Renal cortex interstitium (tissue), 15 donors: ENCODE results near the gene UBN2. TPM values are rescaled to one million over a fixed set of nuclear protein-coding genes. Genes with fewer than 3 reads are reported as not detected.
A peak's percentile ranks its signal among the peaks of the same experiment; 100 is the strongest.
"Not testable (repeated sequence)": the region's sequence is repeated elsewhere in the genome, so short reads cannot be mapped to it uniquely, and the experiment has no call there.

ENCODE experiments used
- DNase-seq, 11 donors: peaks; one replicate each; pipeline ENCODE4 v3.0.0-alpha.2; 2013; ENCODE audit warnings: low read depth in 9 of 11, low spot score in 4 of 11; ENCODE audit errors: extremely low read depth in 1 of 11
- long read RNA-seq, 16 experiments: transcript quantifications; one replicate each; lab custom pipeline, GENCODE V29; 2026
- polyA plus RNA-seq, 3 donors: library from polyadenylated mRNA; unstranded; fragments of 120-200 nt; gene quantifications; one replicate each; pipeline ENCODE4 v1.2.1, GENCODE V29; 2013; ENCODE audit not compliant: insufficient read length in 3 of 3

The UBN2 gene
- polyA plus RNA-seq, result 10 to 100 TPM; 13.7 to 23.4 (median 16.5) TPM
- long read RNA-seq, donor 1, result 0 reads
- long read RNA-seq, donor 2, result 0 reads
- long read RNA-seq, donor 3, full-length matches to known transcripts, result 2 of 2 reads
- long read RNA-seq, donor 3, partial matches to known transcripts, result 0 of 2 reads
- long read RNA-seq, donor 3, other reads (novel, unspliced or antisense), result 0 of 2 reads
- long read RNA-seq, donor 4, result 0 reads
- long read RNA-seq, donor 5, result 0 reads
- long read RNA-seq, donor 6, full-length matches to known transcripts, result 3 of 21 reads
- long read RNA-seq, donor 6, partial matches to known transcripts, result 18 of 21 reads
- long read RNA-seq, donor 6, other reads (novel, unspliced or antisense), result 0 of 21 reads
- long read RNA-seq, donor 7, result 0 reads
- long read RNA-seq, donor 8, result 0 reads
- long read RNA-seq, donor 9, result 0 reads
- long read RNA-seq, donor 10, result 0 reads
- long read RNA-seq, donor 11, full-length matches to known transcripts, result 1 of 1 reads
- long read RNA-seq, donor 11, partial matches to known transcripts, result 0 of 1 reads
- long read RNA-seq, donor 11, other reads (novel, unspliced or antisense), result 0 of 1 reads
- long read RNA-seq, donor 12, full-length matches to known transcripts, result 1 of 1 reads
- long read RNA-seq, donor 12, partial matches to known transcripts, result 0 of 1 reads
- long read RNA-seq, donor 12, other reads (novel, unspliced or antisense), result 0 of 1 reads
- long read RNA-seq, donor 13, result 0 reads
- long read RNA-seq, donor 14, result 0 reads
- long read RNA-seq, donor 15, result 0 reads
- long read RNA-seq, donor 16, full-length matches to known transcripts, result 1 of 9 reads
- long read RNA-seq, donor 16, partial matches to known transcripts, result 8 of 9 reads
- long read RNA-seq, donor 16, other reads (novel, unspliced or antisense), result 0 of 9 reads

GRCh38 chr7:139230774-139231512, at the start of gene UBN2:
TSS of gene UBN2 (plus strand) at chr7:139231237. CDS start at chr7:139231485, 248 bp downstream.
- DNase-seq, result peak; percentile 93 to 98 (median 97)

GRCh38 chr7:139181404-139181803, 49.6 kb upstream of the UBN2 start:
- no peak for DNase-seq

- no peak for DNase-seq
Observed at GRCh38 chr7:139182363-139182762, 48.7 kb upstream of the UBN2 start.

DNA sequence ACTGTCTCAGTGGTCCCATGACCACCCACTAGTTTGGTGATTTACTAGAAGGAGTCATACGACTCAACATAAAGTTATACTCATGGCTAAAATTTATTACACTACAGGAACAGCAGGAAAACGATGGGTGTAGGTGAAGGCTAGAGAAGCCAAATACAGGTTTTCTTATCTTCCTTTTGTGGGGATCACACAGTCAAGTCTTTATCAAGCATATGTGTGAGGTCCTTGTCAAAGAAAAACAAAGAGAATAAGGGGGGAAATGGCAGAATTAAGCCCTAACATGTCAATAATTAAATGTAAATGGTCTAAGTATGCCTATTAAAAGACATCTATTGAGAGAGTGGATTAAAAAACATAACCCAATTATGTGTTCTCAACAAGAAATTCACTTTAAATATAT, 47.8 kb upstream of the UBN2 start:
- DNase-seq, result no peak

GRCh38 chr7:139183878-139184338, 47.1 kb upstream of the UBN2 start:
- no peak for DNase-seq

GRCh38 chr7:139186146-139186545, 44.9 kb upstream of the UBN2 start:
- no peak for DNase-seq

GRCh38 chr7:139189357-139189756, 41.7 kb upstream of the UBN2 start:
- DNase-seq, result no peak

DNA sequence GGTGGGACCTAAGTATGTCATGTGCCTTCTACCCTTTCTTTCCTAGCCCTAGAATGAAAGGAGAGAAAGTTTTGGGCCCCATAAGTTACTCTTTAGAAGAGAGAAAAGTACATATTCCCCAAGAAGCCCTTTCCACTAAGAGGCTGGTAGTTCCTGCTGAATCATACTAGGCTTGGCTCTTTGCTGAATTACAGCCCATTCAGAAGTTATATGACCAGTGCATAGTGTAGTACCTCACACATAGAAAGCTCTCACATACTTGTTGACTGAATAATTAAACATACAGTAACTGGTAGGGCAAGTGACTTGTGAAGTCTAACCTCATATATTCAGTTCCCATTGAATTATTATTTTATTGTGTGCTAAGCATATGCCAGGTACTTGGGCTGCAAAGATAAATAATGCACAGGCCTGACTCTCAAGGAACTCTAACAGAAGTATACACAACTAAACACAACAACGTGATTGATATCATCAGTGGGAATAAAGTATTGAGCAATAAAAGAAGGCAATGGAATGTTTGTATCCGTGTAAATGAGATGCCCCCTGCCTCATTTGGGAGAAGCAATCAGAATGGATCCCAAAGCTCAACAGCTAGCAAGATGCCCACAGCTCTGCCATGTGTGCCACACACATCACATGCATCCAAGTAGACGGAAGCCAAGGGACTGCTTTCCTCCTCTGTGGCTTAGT, 38.9 kb upstream of the UBN2 start:
- DNase-seq, result no peak

DNA sequence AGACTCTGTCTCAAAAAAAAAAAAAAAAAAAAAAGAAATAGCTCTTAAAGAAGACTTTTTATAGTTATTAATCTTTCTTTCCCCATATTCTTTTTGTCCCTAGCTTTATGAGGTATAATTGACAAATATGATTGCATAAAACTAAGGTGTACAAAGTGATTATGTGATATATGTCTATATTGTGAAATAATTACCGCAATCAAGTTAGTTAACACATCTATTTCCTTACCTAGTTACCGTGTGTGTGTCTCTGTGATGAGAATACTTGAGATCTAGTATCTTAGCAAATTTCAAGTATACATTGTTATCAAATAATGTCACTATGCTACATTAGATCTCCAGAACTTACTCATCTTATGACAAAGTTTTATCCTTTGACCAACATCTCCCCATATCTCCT, 30.7 kb upstream of the UBN2 start:
- no peak for DNase-seq

DNA sequence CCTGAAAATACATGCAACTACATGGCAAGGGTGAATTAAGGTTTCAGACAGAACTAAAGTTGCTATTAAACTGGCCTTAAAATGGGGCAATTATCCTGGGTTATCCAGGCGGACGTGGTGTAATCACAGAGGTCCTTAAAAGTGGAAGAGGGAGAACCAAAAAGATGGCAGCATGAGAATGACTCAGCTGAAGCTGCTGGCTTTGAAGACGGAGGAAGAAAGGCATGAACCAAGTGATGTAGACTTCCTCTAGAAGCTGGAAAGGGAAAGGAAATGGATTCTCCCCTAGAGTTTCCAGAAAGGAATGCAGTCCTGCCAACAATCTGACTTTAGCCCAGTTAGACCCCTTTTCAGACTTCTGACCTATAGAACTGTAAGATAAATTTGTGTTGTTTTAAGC, 27.0 kb upstream of the UBN2 start:
- no peak for DNase-seq

DNA sequence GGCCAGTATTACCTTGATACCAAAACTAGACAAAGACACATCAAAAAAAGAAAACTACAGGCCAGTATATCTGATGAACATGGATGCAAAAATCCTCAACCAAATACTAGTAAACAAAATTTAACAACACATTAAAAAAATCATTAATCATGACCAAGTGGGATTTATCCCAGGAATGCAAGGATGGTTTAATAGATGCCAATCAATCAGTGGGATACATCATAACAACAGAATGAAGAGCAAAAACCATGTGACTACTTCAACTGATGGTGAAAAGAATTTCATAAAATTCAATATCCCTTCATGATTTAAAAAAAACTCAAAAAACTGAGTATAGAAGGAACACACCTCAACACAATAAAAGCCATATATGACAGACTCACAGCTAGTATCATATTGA, 25.2 kb upstream of the UBN2 start:
- no peak for DNase-seq

GRCh38 chr7:139212133-139212532, 18.9 kb upstream of the UBN2 start:
- DNase-seq, result no peak

DNA sequence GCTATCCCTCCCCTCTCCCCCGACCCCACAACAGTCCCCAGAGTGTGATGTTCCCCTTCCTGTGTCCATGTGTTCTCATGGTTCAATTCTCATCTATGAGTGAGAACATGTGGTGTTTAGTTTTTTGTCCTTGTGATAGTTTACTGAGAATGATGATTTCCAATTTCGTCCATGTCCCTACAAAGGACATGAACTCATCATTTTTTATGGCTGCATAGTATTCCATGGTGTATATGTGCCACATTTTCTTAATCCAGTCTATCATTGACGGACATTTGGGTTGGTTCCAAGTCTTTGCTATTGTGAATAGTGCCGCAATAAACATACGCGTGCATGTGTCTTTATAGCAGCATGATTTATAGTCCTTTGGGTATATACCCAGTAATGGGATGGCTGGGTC, 17.5 kb upstream of the UBN2 start:
- DNase-seq, result not testable (repeated sequence)

- no peak for DNase-seq
Observed at GRCh38 chr7:139218173-139218572, 12.9 kb upstream of the UBN2 start.

GRCh38 chr7:139224219-139224618, 6.8 kb upstream of the UBN2 start:
- DNase-seq, result no peak

DNA sequence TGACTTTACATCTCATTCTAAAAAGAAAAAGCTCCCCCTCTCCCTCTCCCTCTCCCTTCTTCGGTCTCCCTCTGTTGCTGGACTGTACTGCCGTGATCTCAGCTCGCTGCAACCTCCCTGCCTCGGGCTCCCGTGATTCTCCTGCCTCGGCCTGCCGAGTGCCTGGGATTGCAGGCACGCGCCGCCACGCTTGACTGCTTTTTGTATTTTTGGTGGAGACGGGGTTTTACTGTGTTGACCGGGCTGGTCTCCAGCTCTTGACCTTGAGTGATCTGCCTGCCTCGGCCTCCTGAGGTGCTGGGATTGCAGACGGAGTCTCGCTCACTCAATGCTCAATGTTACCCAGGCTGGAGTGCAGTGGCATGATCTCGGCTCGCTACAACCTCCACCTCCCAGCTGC, 6.2 kb upstream of the UBN2 start:
- not testable (repeated sequence) for DNase-seq

- not testable (repeated sequence) for DNase-seq
Observed at GRCh38 chr7:139225286-139226157, 5.5 kb upstream of the UBN2 start.

DNA sequence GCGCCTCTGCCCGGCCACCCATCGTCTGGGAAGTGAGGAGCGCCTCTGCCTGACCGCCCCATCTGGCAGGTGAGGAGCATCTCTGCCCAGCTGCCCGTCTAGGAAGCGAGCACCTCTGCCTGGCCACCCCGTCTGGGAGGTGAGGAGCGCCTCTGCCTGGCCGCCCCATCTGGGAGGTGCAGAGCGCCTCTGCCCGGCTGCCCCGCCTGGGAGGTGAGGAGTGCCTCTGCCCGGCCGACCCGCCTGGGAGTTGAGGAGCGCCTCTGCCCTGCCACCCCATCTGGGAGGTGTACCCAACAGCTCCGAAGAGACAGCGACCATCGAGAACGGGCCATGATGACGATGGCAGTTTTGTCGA, 4.9 kb upstream of the UBN2 start:
- not testable (repeated sequence) for DNase-seq
